IMR-90 (cell line): ENCODE data around the gene SPNS2. TPM values are rescaled to one million over a fixed set of nuclear protein-coding genes. Genes with fewer than 3 reads are reported as not detected.

Experiments
- ATAC-seq: fragments of 200-7000 bp; cut with Tn5 transposase; 2 replicates; pipeline ENCODE4 v1.9.1; 2020; ENCODE audit warnings: low read depth, mild to moderate bottlenecking, moderate library complexity
- BruUV-seq: library from RNA; stranded (reverse); fragments of 400-500 nt; replicated peaks from 2 replicates; lab custom pipeline; 2021; lab: Mats Ljungman, UMichigan
- CTCF ChIA-PET: fragments of 300-600 bp; formaldehyde crosslinking; extraction: SDS; loops from one replicate; lab custom pipeline; 2021; ENCODE audit warnings: antibody characterized with exemption; lab: Yijun Ruan, JAX
- POLR2A ChIA-PET: fragments of 300-600 bp; sonication (Branson Sonifier 250); formaldehyde crosslinking; loops from one replicate; lab custom pipeline; 2022; ENCODE audit warnings: antibody characterized with exemption; ENCODE audit not compliant: unreplicated experiment; lab: Charles Lee
- DNase-seq: peaks from one replicate; pipeline ENCODE4 v3.0.0; 2013
- H2AFZ ChIP-seq: replicated peaks from 2 replicates; pipeline ENCODE3; 2013; ENCODE audit warnings: low read length, mild to moderate bottlenecking; ENCODE audit not compliant: poor library complexity
- H2AK5ac ChIP-seq: 2 replicates; pipeline ENCODE4 v1.6.1; 2013; ENCODE audit warnings: low read depth, low read length, inconsistent platforms
- H2AK9ac ChIP-seq: replicated peaks from 2 replicates; pipeline ENCODE3; 2013; ENCODE audit warnings: mild to moderate bottlenecking, low read depth, low read length, moderate library complexity; ENCODE audit not compliant: poor library complexity
- H2BK120ac ChIP-seq: 2 replicates; pipeline ENCODE4 v1.6.1; 2013; ENCODE audit warnings: low read depth, low read length, inconsistent platforms
- H2BK15ac ChIP-seq: 3 replicates; pipeline ENCODE4 v1.6.1; 2013; ENCODE audit warnings: low read depth, low read length, inconsistent platforms
- H2BK20ac ChIP-seq: 2 replicates; pipeline ENCODE4 v1.6.1; 2013; ENCODE audit warnings: low read depth, mild to moderate bottlenecking, inconsistent platforms, low read length, moderate library complexity
- H2BK5ac ChIP-seq: 2 replicates; pipeline ENCODE4 v1.6.1; 2013; ENCODE audit warnings: mild to moderate bottlenecking, low read depth, low read length, inconsistent platforms; ENCODE audit not compliant: poor library complexity, severe bottlenecking
- H3K14ac ChIP-seq: replicated peaks from 2 replicates; pipeline ENCODE4 v1.6.1; 2013; ENCODE audit warnings: low read depth, low read length, inconsistent platforms
- H3K18ac ChIP-seq: 2 replicates; pipeline ENCODE4 v1.6.1; 2013; ENCODE audit warnings: low read depth, low read length, control low read depth
- H3K23ac ChIP-seq: 2 replicates; pipeline ENCODE4 v1.6.1; 2013; ENCODE audit warnings: low read depth, low read length, inconsistent platforms
- H3K27ac ChIP-seq: 2 replicates; pipeline ENCODE4 v1.5.1; 2013; ENCODE audit warnings: mild to moderate bottlenecking, control low read depth, low read length; ENCODE audit not compliant: insufficient read depth
- H3K27me3 ChIP-seq: 2 replicates; pipeline ENCODE4 v1.6.1; 2013; ENCODE audit warnings: low read length; ENCODE audit not compliant: control insufficient read depth, insufficient read depth
- H3K36me3 ChIP-seq: 2 replicates; pipeline ENCODE4 v1.6.1; 2013; ENCODE audit warnings: low read length, mixed read lengths; ENCODE audit not compliant: control insufficient read depth, insufficient read depth
- H3K4ac ChIP-seq: 2 replicates; pipeline ENCODE4 v1.6.1; 2013; ENCODE audit warnings: low read depth, low read length, inconsistent platforms
- H3K4me1 ChIP-seq: 2 replicates; pipeline ENCODE4 v1.6.1; 2013; ENCODE audit warnings: low read length, mixed read lengths; ENCODE audit not compliant: control insufficient read depth, insufficient read depth
- H3K4me2 ChIP-seq: 2 replicates; pipeline ENCODE4 v1.6.1; 2013; ENCODE audit warnings: low read depth, mild to moderate bottlenecking, control low read depth, low read length, moderate library complexity
- H3K4me3 ChIP-seq: 2 replicates; pipeline ENCODE4 v1.5.1; 2013; ENCODE audit warnings: low read depth, mild to moderate bottlenecking, control low read depth, low read length, moderate library complexity; ENCODE audit not compliant: insufficient read depth
- H3K56ac ChIP-seq: 2 replicates; pipeline ENCODE4 v1.6.1; 2013; ENCODE audit warnings: low read length, inconsistent platforms; ENCODE audit not compliant: insufficient read depth; ENCODE audit errors: extremely low read depth
- H3K79me1 ChIP-seq, 2 experiments: 2 replicates each; pipeline ENCODE4 v1.6.1; 2013; ENCODE audit warnings: low read length in 2 of 2, inconsistent platforms in 1 of 2, low read depth in 1 of 2
- H3K9ac ChIP-seq: 2 replicates; pipeline ENCODE4 v1.6.1; 2013; ENCODE audit warnings: low read depth, low read length, control low read depth
- H3K9me1 ChIP-seq: 2 replicates; pipeline ENCODE4 v1.6.1; 2013; ENCODE audit warnings: low read length, inconsistent platforms; ENCODE audit not compliant: insufficient read depth
- H3K9me3 ChIP-seq: 2 replicates; pipeline ENCODE4 v1.6.1; 2013; ENCODE audit warnings: low read length; ENCODE audit not compliant: control insufficient read depth, insufficient read depth
- H4K20me1 ChIP-seq: 2 replicates; pipeline ENCODE4 v1.6.1; 2013; ENCODE audit warnings: low read length, inconsistent platforms; ENCODE audit not compliant: insufficient read depth
- H4K5ac ChIP-seq: 2 replicates; pipeline ENCODE4 v1.6.1; 2013; ENCODE audit warnings: mild to moderate bottlenecking, low read depth, low read length, control low read depth
- H4K8ac ChIP-seq, 2 experiments: 2 replicates each; pipeline ENCODE4 v1.6.1; 2013; ENCODE audit warnings: low read depth in 2 of 2, low read length in 2 of 2, control low read depth in 1 of 2, inconsistent platforms in 1 of 2
- H4K91ac ChIP-seq: 2 replicates; pipeline ENCODE4 v1.6.1; 2013; ENCODE audit warnings: low read depth, low read length, inconsistent platforms; ENCODE audit not compliant: insufficient read depth
- RAD21 ChIP-seq: IDR thresholded peaks from 2 replicates; pipeline ENCODE4 v1.6.1; 2012; ENCODE audit warnings: low read length, improper control_type of control experiment
- WGBS, 2 experiments: methylation state at CpG; one replicate each; pipeline versions ENCODE4 v1.1.5 to v1.1.7; 2013; ENCODE audit warnings: missing lambda C conversion rate in 2 of 2; ENCODE audit not compliant: insufficient read length in 1 of 2; ENCODE audit errors: extremely low coverage in 2 of 2; 5-methylcytosine and 5-hydroxymethylcytosine counted together
- dilution Hi-C: fragments of 300-500 bp; cut with HindIII; formaldehyde crosslinking; loops from one replicate; pipeline ENCODE4 v1.14.3; 2018; ENCODE audit warnings: low sequenced_read_pairs; ENCODE audit not compliant: unreplicated experiment
- in situ Hi-C: fragments of 300-500 bp; cut with MboI; formaldehyde crosslinking; loops from 3 replicates; pipeline ENCODE4 v1.14.3; 2019; ENCODE audit warnings: low sequenced_read_pairs, inconsistent platforms, mixed read lengths
- intact Hi-C: fragments of 100-400 bp; cut with micrococcal nuclease; formaldehyde crosslinking; loops from 2 replicates; pipeline ENCODE4 v1.10.0; 2022
- polyA plus RNA-seq, 3 experiments: library from polyadenylated mRNA; depleted of rRNA; stranded (reverse); fragments of >200 nt; gene quantifications; 2 replicates each; pipeline ENCODE4 v1.2.3, GENCODE V29; 2012; ENCODE audit warnings: low replicate concordance in 1 of 3
- total RNA-seq: library from RNA; depleted of rRNA; stranded (reverse); fragments of >200 nt; gene quantifications from 2 replicates; pipeline ENCODE4 v1.2.3, GENCODE V29; 2012

Gene SPNS2
- total and polyA plus RNA-seq, 2 of the 4 experiments (the other 2 are of a cell fraction) = under 0.01 TPM; not detected in 1

GRCh38 chr17:4479340-4479981, 19.2 kb upstream of the SPNS2 start:
- Histone ChIP-seq H4K8ac (no peak overlapping the region), H3K4me1 (no peaks in the 10 kb centered on the region), H3K9me3 (no peaks in the 10 kb centered on the region), H2BK120ac (no peak overlapping the region), H3K4me2 (no peak overlapping the region), H2AK9ac (no peak overlapping the region), H2BK15ac (no peak overlapping the region), H3K4ac (no peak overlapping the region), H2AFZ (no peak overlapping the region), H3K14ac (no peak overlapping the region), H3K56ac (no peak overlapping the region), H3K9ac (no peak overlapping the region), H3K4me3 (no peak overlapping the region), H4K5ac (no peak overlapping the region), H4K91ac (no peak overlapping the region), H2BK5ac (no peak overlapping the region), H2AK5ac (no peak overlapping the region), H3K27ac (no peak overlapping the region), H3K23ac (no peak overlapping the region), H3K27me3 (peaks cover 52% of the 10 kb centered on the region), H3K18ac (no peak overlapping the region), H2BK20ac (no peak overlapping the region), H4K20me1 (no peaks in the 10 kb centered on the region; the same call in 1 of the 2 replicates), H3K79me1 (no peaks in the 10 kb centered on the region), H3K36me3 (no peaks in the 10 kb centered on the region), H3K9me1 (no peaks in the 10 kb centered on the region)
- intact Hi-C loops = no loop called here
- 86% methylated on average over 1 of the region's 8 CpGs; no CpG with 5 or more reads in 1 of the 2 experiments for WGBS, 2 experiments
- ATAC-seq (no peak), DNase-seq (no peak)
- dilution Hi-C loops = no loop called here
- ChIA-PET CTCF (no interaction called here), POLR2A (no interaction called here)
- in situ Hi-C loops = no loop called here
- BruUV-seq = no TSS peak
- no peak for TF ChIP-seq RAD21
